Tibial nerve (tissue), 4 donors: ENCODE measurements around the gene TMED10.
A peak's percentile ranks its signal among the peaks of the same experiment; 100 is the strongest.

Experiments
- EP300 ChIP-seq, 2 donors: sonication (generic); formaldehyde crosslinking; IDR thresholded peaks; one replicate each; pipeline ENCODE4 v1.6.1; 2017; ENCODE audit warnings: antibody characterized with exemption in 2 of 2, mild to moderate bottlenecking in 1 of 2
- TF ChIP-seq, protein P1 (sequence below), 5 experiments: fragments of 200-600 bp in 3 of 5; fragments of 450-650 bp in 2 of 5; sonication (generic) in 3 of 5; IDR thresholded peaks; one replicate each; pipeline ENCODE4 v1.5.1; 2016 to 2019; ENCODE audit warnings: antibody characterized with exemption in 5 of 5, mild to moderate bottlenecking in 3 of 5, moderate library complexity in 2 of 5

DNA sequence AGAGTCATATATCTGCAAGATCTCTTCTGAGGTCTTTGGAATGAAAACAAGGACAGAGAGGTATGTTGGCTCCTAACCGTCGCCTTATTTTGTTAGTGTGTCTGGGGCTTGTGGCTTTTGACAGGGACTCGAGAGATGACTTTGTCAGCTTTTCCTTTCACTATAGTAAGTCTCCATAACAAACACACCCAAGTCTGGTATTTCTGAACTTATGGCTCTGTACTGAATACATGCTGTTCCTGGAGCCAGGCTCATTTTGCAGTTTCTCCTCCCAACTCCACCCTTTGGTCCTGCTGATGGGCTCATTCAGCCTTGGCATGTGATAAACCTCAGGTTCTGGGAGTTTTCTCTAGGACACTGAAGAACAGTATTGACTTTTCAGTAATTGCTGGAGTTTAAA, 27.7 kb upstream of the TMED10 start:
- TF ChIP-seq, protein P1, sequence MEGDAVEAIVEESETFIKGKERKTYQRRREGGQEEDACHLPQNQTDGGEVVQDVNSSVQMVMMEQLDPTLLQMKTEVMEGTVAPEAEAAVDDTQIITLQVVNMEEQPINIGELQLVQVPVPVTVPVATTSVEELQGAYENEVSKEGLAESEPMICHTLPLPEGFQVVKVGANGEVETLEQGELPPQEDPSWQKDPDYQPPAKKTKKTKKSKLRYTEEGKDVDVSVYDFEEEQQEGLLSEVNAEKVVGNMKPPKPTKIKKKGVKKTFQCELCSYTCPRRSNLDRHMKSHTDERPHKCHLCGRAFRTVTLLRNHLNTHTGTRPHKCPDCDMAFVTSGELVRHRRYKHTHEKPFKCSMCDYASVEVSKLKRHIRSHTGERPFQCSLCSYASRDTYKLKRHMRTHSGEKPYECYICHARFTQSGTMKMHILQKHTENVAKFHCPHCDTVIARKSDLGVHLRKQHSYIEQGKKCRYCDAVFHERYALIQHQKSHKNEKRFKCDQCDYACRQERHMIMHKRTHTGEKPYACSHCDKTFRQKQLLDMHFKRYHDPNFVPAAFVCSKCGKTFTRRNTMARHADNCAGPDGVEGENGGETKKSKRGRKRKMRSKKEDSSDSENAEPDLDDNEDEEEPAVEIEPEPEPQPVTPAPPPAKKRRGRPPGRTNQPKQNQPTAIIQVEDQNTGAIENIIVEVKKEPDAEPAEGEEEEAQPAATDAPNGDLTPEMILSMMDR (IDR thresholded peaks at IDR 0.05): no peak
- peak; percentile 73 to 79 for TF ChIP-seq EP300 (IDR thresholded peaks at IDR 0.05)
